ENCODE measurements around the gene SSPN.

SSPN gene, protein sequence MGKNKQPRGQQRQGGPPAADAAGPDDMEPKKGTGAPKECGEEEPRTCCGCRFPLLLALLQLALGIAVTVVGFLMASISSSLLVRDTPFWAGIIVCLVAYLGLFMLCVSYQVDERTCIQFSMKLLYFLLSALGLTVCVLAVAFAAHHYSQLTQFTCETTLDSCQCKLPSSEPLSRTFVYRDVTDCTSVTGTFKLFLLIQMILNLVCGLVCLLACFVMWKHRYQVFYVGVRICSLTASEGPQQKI

DNA sequence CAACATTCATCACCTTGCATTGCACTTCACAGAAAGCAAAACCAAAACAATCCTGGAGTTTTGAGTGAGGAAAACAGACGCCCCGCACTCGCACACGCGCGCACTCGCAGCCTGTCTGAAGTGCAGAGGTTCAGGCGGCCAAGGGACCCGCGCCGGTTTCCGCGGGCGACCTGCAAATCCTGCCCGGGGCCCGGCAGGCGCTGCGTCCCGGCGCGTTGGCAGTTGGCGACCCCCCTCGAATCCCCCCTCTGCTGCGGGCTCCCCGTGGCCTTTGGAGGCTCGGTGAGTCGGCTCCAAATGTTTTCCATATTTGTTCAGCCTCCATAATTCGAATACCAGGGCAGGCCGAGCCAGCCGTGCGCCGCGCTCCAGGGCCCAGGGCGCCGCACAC is at the start of gene SSPN:
Gene SSPN, plus strand, starts transcription at position 324 of the 391 bp plus-strand sequence. CDS start 100 bp downstream, outside the sequence.
- peak; percentile 37 for DNase-seq (ENCODE audit: low read depth)
- H3K4me3 ChIP-seq (ENCODE audit: low read depth, low read length), result peak within 1 kb of the TSS; percentile 54
- TF ChIP-seq, protein P1, sequence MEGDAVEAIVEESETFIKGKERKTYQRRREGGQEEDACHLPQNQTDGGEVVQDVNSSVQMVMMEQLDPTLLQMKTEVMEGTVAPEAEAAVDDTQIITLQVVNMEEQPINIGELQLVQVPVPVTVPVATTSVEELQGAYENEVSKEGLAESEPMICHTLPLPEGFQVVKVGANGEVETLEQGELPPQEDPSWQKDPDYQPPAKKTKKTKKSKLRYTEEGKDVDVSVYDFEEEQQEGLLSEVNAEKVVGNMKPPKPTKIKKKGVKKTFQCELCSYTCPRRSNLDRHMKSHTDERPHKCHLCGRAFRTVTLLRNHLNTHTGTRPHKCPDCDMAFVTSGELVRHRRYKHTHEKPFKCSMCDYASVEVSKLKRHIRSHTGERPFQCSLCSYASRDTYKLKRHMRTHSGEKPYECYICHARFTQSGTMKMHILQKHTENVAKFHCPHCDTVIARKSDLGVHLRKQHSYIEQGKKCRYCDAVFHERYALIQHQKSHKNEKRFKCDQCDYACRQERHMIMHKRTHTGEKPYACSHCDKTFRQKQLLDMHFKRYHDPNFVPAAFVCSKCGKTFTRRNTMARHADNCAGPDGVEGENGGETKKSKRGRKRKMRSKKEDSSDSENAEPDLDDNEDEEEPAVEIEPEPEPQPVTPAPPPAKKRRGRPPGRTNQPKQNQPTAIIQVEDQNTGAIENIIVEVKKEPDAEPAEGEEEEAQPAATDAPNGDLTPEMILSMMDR (IDR thresholded peaks at IDR 0.05; ENCODE audit: low read depth, low read length, missing control alignments), result no peak
- in situ Hi-C loops (cut with HindIII; ENCODE audit: low sequenced_read_pairs), result no loop called here

DNA sequence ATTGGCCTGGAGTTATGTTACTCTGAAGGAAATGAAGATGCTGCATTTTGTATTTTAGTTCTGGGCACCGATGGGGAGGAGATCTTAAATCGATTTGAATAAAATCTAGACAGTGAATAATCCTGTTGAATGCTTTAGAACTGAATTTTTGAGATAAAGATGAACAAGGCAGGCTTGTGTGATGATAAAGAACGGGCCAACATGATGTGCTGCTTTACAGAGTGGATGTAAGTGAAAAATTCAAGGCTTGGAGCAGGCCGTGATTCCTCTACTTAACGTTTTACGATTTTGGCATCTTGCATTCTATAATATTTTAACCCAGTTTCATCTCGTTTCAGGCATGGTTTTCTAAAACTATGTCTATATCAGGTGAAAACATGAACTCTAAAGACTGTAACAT is 47.1 kb upstream of the SSPN start:
- TF ChIP-seq, protein P1 (IDR thresholded peaks at IDR 0.05; ENCODE audit: low read depth, low read length, missing control alignments), result no peak
- H3K4me3 ChIP-seq (ENCODE audit: low read depth, low read length), result no peak overlapping the region
- in situ Hi-C loops (cut with HindIII; ENCODE audit: low sequenced_read_pairs), result no loop called here
- DNase-seq (ENCODE audit: low read depth), result no peak

DNA sequence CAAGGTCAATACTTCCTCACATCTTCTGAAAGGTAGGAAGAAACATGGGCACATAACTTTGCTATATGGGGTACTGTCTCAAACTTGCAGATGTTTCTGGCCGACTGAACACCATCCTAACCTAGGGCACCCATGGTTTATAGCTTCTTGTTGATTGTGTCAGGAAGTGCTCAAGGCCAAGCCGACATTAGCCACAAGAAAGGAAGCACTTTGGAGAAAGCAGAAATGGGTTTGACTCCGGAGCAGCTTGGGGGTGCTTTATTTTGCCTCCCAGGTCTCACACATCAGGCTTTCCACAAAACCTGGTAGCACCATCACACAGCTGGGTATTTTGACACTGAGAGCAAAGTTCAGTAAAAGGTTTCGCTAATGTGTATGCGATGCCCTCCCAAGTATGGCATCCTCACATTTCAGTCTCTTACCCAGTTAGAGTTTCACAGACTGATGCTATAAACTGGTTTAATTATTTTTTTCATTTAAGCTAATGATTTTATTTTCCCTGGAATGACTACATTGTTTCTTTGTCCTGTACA is 45.3 kb upstream of the SSPN start:
- TF ChIP-seq, protein P1 (IDR thresholded peaks at IDR 0.05; ENCODE audit: low read depth, low read length, missing control alignments), result no peak
- in situ Hi-C loops (cut with HindIII; ENCODE audit: low sequenced_read_pairs), result no loop called here
- H3K4me3 ChIP-seq (ENCODE audit: low read depth, low read length), result no peak overlapping the region
- no peak for DNase-seq (ENCODE audit: low read depth)

DNA sequence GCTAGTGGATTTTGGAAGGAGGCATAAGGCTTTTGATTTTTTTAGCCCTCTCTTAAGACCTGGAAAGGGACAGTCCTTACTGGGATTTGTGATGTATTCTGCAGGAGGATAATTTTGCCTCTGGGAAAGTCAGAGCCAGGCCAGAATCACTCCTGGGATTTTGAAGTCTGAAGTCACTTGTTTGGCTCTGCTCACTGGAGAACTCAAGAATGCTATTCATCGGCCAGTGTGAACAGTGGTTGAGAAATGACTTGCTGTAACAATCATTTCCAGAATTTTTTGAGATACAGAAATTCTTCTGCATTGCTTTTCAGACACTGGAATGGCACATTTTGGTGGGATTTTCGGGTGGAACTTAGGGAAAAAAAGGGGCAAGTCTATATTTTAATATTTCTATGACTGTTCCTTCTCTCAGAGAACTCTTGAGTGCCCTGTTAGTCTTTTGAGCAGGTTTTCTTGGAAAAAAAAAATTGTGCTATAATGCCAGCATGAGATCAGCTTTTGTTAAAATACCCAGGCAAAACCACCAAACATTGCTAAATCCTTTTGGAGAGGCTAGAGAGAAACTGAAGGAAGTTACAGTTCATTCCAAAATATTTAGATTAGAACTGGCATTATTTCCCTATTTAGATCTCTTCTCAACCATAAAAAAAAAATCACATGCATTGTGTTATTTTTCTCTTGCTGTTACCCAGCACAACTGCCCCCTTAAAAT is 44.5 kb upstream of the SSPN start:
- TF ChIP-seq, protein P1 (IDR thresholded peaks at IDR 0.05; ENCODE audit: low read depth, low read length, missing control alignments), result no peak
- no peak overlapping the region for H3K4me3 ChIP-seq (ENCODE audit: low read depth, low read length)
- in situ Hi-C loops (cut with HindIII; ENCODE audit: low sequenced_read_pairs), result no loop called here
- DNase-seq (ENCODE audit: low read depth), result peak; percentile 55

DNA sequence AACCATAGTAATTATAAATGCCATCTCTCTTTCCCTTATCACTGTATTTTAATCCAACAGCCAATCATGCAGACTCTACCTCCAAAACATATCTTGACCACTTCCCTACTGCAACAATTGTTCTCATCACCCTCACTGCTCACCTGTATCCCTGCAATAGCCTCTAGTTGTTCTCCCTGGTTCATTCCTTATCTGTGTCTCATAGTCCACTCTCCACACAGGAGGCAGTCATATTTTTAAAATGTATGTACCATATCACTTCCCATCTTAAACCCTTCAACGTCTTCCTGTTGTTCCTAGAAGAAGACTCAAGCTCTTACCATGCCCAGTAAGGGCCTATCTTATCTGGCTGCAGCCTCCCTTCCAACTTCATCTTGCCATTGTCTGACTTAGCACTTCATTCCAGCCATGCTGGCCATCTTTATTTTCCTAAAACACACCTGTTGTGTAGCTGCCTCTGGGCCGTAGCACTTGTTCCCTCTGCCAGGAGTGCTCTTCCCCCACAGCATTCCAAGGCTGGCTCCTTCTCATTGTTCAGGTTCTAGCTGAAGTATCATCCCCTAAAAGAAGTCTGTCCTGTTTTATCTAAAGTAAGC is 42.8 kb upstream of the SSPN start:
- H3K4me3 ChIP-seq (ENCODE audit: low read depth, low read length), result no peak overlapping the region
- no peak for DNase-seq (ENCODE audit: low read depth)
- TF ChIP-seq, protein P1 (IDR thresholded peaks at IDR 0.05; ENCODE audit: low read depth, low read length, missing control alignments), result no peak
- in situ Hi-C loops (cut with HindIII; ENCODE audit: low sequenced_read_pairs), result no loop called here

DNA sequence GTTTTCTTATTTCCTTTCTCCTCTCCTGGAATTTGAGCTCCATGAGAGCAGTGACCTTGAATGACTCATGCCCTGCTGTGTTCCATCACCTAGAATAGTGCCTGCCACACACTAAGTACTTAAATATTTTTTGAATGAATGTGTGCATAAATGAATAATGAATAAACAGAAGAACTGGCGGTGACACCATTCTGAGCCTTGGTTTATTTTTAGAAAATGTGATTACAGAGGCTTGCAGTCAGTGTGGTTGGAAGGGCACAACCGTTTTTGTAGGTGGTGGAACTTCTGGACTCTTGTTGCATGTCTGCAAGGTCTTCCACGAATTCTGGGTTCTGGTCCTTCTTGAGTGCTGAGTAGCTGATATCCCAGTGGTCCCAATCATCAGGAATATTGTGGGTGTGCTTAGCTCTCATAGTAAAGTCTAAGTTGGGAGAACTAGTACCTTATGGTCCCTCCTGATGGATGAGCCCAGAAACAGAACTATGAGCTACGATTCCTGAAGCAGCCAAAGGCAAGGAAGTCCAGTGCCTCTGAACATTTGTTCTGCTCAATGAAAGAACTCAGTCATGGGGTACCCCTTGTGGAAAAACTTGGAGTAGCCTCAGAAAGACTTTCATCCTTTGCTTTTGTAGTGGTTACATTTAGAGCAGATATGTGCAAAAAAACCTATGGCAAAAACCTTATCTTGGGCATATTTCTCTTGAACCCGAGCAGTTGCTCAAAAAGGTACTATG is 41.8 kb upstream of the SSPN start:
- in situ Hi-C loops (cut with HindIII; ENCODE audit: low sequenced_read_pairs), result no loop called here
- no peak overlapping the region for H3K4me3 ChIP-seq (ENCODE audit: low read depth, low read length)
- TF ChIP-seq, protein P1 (IDR thresholded peaks at IDR 0.05; ENCODE audit: low read depth, low read length, missing control alignments), result peak; percentile 33
- peak; percentile 83 for DNase-seq (ENCODE audit: low read depth)

Data from astrocyte of the cerebellum (primary cell).